NCI-H82 treated with DMSO at 0.1 percent for 48 hours (cell line): Measurements from ENCODE around the gene MTMR11.
"Not testable (repeated sequence)": the region's sequence is repeated elsewhere in the genome, so short reads cannot be mapped to it uniquely, and the experiment has no call there.

ENCODE experiments used
- DNase-seq: peaks from one replicate; lab custom pipeline; 2025; ENCODE audit not compliant: unreplicated experiment; lab: John Stamatoyannopoulos, UW

Gene MTMR11

DNA sequence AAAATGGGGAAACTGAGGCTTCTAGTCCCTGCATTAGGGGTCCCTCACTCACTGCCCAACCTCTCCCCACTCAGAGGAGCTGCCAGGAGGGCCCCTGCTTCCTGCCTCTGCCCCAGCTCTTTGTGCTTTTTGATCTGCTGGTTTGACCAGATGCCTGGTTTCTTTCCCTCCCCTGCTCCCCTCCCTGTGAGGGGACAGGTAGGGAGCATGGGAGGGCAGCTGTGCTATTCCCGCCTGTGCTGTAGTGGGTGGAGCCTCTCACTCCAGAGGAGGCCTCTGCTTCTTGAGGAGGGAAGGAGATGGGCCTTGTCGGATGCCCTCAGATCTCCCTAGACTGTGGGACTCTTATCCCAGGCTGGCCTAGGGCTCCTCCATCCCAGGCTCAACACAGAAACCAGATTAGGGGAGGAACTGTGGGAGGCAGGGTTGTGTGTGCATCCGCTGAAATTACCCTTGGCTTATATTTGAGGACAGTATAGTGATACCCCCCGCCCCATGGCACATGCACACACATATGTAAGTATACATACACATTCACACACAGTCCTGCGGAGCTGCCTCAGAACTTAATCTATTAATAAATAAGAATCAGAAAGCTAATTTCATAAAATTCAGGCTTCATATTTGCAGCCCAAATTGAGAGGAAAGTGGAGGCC lies 32.7 kb downstream of the MTMR11 start:
- DNase-seq = no peak

DNA sequence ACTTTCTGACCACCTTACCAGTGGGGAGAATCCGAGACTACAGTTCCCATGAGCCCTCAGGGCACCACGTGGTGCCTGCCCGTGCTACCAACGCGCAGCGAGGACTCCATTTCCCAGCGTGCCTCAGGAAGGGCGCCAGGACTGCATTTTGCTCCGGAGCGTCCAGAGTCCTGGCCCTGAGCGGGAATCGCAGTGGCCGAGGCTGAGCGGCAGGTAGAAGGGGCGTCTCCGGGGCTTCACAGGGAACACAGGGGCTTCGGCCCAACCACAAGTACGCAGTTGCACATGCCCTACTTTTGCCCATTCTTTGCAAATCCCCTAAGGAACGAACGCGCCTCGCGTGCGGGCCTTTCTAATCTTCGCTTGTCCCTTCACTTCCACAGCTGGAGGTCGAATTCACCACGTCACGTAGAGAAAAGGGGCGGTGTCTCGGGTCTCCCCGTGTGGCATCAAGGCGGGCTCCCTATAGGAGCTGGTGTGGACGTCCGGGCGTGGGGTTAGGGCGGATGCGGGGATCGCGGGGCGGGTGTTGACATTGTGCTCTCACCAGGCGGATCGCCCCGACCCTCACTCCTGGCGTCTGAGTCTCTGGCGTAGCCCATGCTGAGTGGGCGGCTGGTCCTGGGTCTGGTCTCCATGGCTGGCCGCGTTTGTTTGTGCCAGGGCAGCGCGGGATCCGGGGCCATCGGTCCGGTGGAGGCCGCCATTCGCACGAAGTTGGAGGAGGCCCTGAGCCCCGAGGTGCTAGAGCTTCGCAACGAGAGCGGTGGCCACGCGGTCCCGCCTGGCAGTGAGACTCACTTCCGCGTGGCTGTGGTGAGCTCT lies 37.0 kb downstream of the MTMR11 start, which contains the start of gene BOLA1:
BOLA1 (plus strand) TSS at position 109 of the 825 bp plus-strand sequence; CDS start at position 601, 492 bp downstream.
- peak; percentile 69 for DNase-seq

DNA sequence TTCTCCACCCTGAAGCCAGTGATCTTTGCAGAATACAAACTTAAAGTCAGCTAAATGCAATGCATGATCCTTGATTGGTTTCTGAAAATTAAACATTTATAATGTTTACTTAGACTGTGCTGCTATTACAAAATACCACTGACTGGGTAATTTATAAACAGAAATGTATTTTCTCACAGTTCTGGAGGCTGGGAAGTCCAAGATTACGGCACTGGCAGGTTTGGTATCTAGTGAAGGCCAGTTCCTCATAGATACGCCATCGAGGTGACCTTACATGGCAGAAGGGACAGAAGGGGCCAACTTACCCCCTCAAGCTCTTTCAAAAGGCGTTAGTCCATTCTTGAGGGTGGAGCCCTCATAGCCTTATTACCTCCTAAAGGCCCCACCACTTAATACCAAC lies 40.1 kb downstream of the MTMR11 start:
- no peak for DNase-seq

DNA sequence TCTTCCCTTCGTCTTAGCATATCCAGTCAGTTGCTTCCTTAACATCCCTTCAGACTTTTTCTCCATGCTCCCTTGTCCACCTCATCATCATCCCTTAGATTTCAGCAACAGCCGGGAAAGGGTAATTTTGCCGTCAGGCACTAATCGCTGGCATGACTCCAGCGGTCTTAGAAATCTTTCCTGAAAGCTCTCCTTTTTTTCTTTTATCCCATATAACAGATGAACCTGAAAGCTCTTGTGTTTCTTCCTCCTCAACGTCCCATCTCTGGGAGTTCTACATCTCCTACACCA lies 47.7 kb downstream of the MTMR11 start:
- no peak for DNase-seq

DNA sequence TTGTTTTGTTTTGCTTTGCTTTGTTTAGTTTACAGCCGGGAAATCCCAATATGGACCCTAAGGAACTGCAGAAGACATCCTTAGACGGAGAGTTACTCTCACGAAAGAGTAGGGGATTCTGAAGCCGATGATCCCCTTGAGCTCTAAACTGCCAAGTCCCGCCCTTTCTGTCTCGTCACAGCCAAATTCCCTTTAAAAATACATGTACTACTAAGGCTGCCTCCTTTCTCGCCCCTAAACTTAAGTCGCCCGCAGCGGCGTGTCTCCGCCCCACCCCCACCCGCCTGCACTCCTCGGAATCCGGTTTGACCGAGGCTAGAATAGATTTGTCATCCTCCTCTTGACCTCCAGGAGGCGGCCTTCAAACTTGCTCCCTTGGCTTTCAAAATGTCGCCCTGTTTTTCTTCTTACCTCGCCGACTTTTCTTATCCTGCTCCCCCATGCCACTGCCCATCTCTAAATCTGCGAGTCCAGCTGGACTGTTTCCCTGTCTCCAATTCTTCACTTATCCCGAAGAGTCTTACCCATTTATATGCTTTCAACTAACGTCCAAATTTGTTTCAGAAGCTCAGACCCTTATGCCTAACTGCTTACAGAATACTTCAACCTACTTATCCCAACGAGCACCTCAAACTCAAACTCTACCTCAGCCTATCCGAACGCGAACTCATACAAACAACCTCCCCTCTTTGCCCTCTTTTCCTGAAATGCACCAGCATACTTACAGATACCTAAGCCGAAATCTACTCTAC lies 48.3 kb downstream of the MTMR11 start:
- peak; percentile 98 for DNase-seq

DNA sequence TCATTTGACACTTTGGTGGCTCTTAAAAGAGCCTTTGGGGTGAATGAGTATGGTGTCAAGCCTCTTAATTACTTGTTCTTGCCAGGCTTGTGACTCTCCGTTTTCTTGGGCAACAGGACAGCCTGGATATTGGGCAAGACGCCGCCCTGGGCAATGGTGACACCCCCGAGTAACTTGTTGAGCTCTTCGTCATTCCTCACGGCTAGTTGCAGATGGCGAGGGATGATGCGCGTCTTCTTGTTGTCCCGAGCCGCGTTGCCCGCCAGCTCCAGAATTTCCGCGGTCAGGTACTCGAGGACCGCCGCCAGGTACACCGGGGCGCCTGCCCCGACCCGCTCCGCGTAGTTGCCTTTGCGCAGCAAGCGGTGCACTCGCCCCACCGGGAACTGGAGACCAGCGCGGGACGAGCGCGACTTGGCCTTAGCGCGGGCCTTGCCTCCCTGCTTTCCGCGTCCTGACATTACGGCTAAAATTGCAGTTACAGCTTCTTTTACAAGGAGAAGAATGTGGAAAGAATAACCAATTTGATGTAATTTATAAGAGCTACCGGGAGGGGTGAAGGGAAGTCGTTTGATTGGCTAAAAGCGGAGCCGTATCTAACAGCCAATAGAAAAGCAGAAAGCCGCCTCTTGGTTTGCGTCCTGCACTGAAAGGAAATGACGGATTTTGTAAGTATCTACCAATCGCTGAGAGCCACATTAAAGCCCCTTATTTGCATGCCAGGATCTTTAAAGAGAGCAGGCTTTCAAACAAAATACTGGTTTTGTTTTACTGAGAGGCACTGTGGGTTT lies 49.0 kb downstream of the MTMR11 start:
- peak; percentile 100 for DNase-seq

DNA sequence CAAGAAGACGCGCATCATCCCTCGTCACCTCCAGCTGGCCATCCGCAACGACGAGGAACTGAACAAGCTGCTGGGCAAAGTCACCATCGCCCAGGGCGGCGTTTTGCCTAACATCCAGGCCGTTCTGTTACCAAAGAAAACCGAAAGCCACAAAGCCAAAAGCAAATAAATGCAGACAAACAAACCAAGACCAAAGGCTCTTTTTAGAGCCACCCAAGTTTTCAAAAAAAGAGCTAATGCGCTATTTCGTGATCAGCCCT lies 49.6 kb downstream of the MTMR11 start:
- DNase-seq = not testable (repeated sequence)

DNA sequence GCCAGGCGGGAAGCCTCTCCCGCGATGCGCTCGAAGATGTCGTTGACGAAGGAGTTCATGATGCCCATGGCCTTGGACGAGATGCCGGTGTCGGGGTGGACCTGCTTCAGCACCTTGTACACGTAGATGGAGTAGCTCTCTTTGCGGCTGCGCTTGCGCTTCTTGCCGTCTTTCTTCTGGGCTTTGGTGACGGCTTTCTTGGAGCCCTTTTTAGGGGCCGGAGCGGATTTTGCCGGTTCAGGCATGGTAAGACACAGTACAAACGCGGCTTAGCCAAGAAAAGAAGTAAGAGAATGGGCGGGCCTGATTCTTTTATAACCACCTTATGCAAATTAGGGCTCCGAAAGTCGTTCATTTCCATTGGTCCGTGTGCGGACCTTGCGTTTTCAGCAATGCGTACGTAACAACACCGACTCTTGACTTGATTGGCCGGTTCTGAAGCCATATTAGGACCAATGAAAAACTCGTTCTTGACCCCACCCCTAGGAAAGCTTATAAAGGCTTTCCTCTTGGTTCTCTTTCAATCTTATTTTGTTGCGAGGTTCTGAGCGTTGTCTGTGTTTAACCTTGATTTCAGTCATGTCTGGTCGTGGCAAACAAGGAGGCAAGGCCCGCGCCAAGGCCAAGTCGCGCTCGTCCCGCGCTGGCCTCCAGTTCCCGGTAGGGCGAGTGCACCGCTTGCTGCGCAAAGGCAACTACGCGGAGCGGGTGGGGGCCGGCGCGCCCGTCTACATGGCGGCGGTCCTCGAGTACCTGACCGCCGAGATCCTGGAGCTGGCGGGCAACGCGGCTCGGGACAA lies 50.1 kb downstream of the MTMR11 start:
- peak; percentile 100 for DNase-seq

DNA sequence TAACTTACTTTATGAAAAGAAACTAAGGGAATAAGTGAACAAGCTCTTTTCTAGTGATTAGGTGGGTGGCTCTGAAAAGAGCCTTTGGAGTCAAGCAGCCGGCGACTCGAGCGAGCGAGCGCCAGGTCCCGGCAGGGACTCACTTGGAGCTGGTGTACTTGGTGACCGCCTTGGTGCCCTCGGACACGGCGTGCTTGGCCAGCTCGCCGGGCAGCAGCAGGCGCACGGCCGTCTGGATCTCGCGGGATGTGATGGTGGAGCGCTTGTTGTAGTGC lies 50.6 kb downstream of the MTMR11 start:
- not testable (repeated sequence) for DNase-seq

DNA sequence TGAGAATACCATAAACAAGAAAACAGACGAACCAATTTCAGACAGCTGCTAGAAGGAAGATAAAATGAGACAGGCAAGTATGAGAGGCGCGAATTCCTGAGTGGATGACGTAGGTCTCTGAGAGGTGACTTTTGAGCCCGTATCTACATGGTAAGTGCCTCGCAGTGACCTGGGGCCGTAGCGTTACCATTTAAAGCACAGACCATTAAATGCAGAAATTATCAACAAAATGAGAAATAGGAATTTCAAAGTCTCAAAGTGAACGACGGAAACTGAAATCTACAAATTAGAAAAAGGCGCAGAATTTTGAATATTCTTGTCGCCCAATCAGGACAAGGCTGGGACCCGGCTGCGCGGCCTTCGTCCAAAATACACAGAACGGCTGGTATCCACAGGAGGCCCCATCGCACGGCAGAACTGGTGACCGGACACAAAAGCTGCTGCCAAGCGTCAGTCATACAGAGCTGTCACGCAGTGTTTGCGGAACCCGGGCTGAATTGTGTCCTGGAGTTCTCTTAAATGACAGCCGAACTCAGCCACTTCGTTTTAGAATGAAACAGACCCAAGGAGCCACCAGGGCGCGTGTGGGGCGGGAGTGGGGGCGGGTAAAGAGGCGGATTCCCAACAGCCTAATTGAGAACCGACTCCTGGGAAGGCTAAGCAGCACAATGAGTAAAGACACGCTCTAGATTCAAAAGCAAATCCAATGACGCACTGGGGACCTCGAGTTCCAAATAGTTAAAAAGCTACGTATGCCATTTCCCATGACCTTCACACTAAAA lies 51.1 kb downstream of the MTMR11 start:
- DNase-seq = peak; percentile 87

DNA sequence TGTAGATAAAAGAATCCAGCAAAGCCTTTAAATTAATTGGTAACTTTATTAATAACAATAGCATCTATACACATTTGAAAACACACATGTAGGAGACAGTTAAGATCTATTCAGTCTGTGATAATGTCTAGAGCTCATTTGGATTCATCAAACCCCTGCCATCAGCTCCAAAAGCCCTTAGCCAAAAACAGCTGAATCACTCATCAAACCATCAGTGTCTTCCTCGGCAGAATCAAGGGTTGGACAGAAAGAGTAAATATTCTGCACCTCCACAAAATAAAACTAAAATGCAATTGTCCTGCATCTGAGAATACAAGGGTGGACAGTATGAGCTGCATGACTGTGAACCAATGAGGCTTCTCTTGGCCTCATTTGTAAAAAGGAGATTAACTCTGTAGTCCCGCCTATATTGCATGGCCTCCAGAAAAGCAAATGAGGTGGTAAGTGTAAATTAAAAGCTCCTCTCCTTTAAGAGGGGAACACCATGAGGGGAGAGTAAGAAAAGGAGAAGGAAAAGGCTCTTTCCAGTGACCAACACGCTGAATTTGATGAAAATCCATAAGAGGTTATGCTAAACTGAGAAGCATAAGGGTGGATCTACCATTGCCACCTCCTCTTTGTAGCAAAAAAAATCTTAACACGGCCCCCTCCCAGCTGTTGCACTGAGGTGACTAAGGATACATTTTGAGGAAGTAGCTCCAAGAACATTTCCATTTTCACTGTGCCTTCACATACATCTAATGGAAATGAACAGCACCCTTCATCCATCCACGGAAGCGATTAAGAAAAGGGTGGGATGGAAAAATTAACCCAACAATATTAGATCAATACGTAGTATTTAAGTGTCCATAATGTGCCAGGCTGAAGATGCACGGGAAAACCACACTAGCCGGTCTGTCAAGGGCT lies 52.0 kb downstream of the MTMR11 start:
- DNase-seq = peak; percentile 95

DNA sequence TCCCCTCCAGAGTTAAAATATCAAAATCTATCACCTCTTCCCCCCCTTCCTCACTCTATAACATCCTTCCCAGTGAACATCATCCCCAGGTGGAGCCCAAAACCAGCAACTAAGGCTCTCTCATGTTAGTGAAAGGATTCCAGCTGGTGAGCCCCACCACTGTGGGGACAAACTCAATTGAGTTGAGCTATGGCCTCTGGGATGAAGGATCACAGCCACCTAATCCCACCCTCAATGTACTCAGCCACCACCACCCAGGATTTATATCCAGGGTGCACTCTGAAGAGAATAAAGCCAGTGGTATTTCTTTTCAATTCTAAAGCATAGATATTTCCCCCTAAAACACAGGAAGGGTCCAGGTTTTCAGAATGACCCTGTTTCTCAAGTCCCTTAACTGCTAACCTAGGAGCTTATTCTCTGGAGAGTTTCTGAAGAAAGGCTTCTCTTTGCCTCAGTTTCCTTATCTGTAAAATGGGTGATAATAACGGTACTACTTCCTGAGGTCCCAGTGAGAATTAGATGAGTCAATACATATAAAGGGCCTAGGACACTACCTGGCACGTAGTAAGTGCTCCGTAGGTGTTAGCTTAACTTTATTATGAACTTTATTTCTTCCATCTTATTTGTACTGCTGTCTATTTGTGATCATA lies 53.0 kb downstream of the MTMR11 start:
- DNase-seq = no peak

DNA sequence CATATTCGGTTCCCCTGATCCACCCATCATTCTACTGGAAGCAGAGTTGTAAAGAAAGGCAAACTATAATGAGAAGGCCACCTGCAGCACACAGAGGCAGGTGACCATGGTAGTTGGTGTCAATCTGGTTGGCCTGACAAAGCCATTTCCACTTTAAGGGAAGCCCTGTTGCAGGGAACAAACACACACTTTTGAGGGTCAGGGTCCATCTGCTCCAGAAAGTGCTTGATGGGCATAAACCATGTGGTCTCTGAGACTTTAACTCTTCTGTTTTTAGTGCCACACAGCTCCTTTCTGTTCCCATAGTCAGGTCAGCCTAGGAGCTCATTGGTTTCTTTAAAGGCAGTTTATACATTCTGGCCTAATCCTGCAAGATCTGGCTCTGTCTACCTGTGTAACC lies 54.8 kb downstream of the MTMR11 start:
- no peak for DNase-seq

DNA sequence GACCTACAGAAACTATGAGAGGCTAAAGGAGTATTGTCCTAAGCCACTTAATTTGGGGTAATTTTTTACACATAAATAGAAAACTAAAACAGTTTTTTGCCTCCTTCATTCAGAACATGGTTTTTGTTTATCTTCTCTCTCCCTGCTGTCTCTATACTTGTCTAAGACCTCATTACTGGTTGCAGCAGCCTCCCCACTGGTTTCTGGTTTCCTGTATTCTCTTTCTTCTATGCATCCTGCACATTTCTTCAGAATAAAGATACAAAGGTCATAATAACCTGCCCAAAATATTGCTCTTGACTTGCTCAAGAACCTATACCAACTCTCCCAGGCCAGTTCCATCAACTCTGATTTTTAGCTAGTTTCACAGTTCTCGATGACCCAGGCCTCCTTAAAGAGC lies 57.1 kb downstream of the MTMR11 start:
- no peak for DNase-seq
